Nephron (organoid): ENCODE measurements around the gene CENPI.
"Not testable (repeated sequence)": the region's sequence is repeated elsewhere in the genome, so short reads cannot be mapped to it uniquely, and the experiment has no call there.

Experiments used
- H3K27ac Mint-ChIP-seq, 3 experiments: 2 replicates each; pipeline ENCODE4 v1.8.0; 2020; ENCODE audit warnings: mixed read lengths in 3 of 3, mild to moderate bottlenecking in 2 of 3, moderate library complexity in 1 of 3
- H3K27me3 Mint-ChIP-seq: 2 replicates; pipeline ENCODE4 v1.8.0; 2021; ENCODE audit warnings: low read depth, mild to moderate bottlenecking, moderate library complexity, mixed read lengths
- H3K36me3 Mint-ChIP-seq: 2 replicates; pipeline ENCODE4 v1.8.0; 2020; ENCODE audit warnings: low read depth, mixed read lengths
- H3K4me1 Mint-ChIP-seq: 2 replicates; pipeline ENCODE4 v1.8.0; 2020; ENCODE audit warnings: mixed read lengths
- H3K4me3 Mint-ChIP-seq, 3 experiments: 2 replicates each; pipeline ENCODE4 v1.8.0; 2020; ENCODE audit warnings: mild to moderate bottlenecking in 3 of 3, mixed read lengths in 3 of 3, moderate library complexity in 2 of 3
- H3K9me3 Mint-ChIP-seq: 2 replicates; pipeline ENCODE4 v1.8.0; 2020; ENCODE audit warnings: mixed read lengths
- TF ChIP-seq, protein P1 (sequence below), 3 experiments: fragments of 200-600 bp; sonication (generic); IDR thresholded peaks; one replicate each; pipeline ENCODE4 v1.5.0; 2021; ENCODE audit warnings: antibody characterized with exemption in 3 of 3; ENCODE audit not compliant: unreplicated experiment in 3 of 3

Gene CENPI, protein sequence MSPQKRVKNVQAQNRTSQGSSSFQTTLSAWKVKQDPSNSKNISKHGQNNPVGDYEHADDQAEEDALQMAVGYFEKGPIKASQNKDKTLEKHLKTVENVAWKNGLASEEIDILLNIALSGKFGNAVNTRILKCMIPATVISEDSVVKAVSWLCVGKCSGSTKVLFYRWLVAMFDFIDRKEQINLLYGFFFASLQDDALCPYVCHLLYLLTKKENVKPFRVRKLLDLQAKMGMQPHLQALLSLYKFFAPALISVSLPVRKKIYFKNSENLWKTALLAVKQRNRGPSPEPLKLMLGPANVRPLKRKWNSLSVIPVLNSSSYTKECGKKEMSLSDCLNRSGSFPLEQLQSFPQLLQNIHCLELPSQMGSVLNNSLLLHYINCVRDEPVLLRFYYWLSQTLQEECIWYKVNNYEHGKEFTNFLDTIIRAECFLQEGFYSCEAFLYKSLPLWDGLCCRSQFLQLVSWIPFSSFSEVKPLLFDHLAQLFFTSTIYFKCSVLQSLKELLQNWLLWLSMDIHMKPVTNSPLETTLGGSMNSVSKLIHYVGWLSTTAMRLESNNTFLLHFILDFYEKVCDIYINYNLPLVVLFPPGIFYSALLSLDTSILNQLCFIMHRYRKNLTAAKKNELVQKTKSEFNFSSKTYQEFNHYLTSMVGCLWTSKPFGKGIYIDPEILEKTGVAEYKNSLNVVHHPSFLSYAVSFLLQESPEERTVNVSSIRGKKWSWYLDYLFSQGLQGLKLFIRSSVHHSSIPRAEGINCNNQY

DNA sequence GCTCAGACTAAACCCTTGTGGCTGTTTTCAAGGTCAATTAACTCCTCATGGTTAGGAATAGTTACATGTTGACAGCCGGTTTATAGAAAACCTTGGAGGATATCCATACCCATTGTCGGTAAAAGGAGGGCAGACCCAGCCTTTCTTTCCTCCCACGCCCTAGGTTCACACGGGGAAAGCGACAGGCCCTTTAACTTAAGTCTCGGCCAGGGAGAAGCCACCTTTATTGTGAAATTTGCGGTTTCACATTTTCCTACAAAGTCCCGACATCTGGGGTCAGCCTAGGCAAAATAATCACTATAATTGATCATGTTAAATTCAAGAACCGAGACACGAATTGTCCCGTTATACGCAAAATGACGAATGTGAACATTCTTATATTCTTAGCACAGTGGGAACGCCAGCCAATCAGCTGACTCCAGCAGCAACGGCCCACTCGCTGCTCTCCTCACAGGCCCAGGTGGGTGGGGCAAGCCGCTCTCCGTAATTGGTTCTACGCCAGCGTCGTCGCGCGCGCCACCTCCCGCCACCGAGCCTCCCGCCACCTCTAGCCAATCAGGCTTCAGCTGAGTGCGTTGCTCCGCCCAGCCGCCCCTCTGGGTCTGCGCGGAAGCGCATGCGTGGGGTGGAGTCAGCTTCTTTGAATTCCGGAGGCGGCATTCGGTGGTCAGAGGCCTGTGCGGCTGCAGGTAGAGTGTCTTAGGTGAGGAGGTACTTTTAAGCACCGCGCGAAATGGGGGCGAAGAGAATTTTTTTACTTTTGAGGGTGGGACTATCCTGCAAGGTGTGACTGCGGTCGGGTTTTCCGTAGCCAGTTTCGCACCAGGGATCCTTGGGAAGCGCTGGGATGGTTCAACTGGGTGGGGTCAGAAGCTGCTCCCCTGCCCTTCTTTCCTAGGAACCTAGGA is at the start of gene CENPI:
CENPI (plus strand) TSS at position 659 of the 908 bp plus-strand sequence. CDS start 2,867 bp downstream, outside the sequence.
- peak within 1 kb of the TSS; percentile 84 to 97 (median 95) for H3K27ac Mint-ChIP-seq
- TF ChIP-seq, protein P1, sequence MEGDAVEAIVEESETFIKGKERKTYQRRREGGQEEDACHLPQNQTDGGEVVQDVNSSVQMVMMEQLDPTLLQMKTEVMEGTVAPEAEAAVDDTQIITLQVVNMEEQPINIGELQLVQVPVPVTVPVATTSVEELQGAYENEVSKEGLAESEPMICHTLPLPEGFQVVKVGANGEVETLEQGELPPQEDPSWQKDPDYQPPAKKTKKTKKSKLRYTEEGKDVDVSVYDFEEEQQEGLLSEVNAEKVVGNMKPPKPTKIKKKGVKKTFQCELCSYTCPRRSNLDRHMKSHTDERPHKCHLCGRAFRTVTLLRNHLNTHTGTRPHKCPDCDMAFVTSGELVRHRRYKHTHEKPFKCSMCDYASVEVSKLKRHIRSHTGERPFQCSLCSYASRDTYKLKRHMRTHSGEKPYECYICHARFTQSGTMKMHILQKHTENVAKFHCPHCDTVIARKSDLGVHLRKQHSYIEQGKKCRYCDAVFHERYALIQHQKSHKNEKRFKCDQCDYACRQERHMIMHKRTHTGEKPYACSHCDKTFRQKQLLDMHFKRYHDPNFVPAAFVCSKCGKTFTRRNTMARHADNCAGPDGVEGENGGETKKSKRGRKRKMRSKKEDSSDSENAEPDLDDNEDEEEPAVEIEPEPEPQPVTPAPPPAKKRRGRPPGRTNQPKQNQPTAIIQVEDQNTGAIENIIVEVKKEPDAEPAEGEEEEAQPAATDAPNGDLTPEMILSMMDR (IDR thresholded peaks at IDR 0.05; ENCODE audit: unreplicated experiment in 3 of 3) = no peak
- peaks cover 6% of the 10 kb centered on the region for H3K9me3 Mint-ChIP-seq
- H3K36me3 Mint-ChIP-seq = peaks cover 9% of the 10 kb centered on the region
- peak within 1 kb of the TSS; percentile 96 to 97 (median 97) for H3K4me3 Mint-ChIP-seq
- no peaks in the 10 kb centered on the region for H3K27me3 Mint-ChIP-seq
- H3K4me1 Mint-ChIP-seq = peaks cover 5% of the 10 kb centered on the region

DNA sequence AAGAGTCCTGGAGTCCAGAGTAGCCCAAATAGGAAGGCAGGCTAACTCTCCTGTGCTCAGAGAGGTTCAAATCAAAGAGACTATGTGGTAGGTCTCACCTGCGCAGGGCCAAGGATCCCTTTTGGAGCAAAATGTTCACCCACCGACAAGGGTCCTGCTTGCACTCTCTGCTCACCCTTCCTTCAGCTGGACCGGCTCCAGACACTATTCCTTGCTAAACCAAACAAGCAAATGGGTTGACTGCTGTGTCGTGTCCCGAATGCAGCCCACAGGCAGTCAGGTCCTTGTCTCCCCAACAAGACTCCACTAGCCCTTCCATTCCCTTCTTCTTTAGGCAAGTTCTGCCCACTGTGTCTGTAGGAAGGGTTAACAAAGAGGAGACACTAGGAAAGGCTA is 46.9 kb upstream of the CENPI start:
- Mint-ChIP-seq H3K36me3 (peaks cover 4% of the 10 kb centered on the region), H3K27me3 (no peaks in the 10 kb centered on the region), H3K4me1 (no peaks in the 10 kb centered on the region), H3K27ac (peak overlapping the region; percentile 82 to 89 (median 83)), H3K4me3 (peak overlapping the region; percentile 83 to 92 (median 91)), H3K9me3 (peaks cover 2% of the 10 kb centered on the region)
- TF ChIP-seq, protein P1 (IDR thresholded peaks at IDR 0.05; ENCODE audit: unreplicated experiment in 3 of 3) = no peak

DNA sequence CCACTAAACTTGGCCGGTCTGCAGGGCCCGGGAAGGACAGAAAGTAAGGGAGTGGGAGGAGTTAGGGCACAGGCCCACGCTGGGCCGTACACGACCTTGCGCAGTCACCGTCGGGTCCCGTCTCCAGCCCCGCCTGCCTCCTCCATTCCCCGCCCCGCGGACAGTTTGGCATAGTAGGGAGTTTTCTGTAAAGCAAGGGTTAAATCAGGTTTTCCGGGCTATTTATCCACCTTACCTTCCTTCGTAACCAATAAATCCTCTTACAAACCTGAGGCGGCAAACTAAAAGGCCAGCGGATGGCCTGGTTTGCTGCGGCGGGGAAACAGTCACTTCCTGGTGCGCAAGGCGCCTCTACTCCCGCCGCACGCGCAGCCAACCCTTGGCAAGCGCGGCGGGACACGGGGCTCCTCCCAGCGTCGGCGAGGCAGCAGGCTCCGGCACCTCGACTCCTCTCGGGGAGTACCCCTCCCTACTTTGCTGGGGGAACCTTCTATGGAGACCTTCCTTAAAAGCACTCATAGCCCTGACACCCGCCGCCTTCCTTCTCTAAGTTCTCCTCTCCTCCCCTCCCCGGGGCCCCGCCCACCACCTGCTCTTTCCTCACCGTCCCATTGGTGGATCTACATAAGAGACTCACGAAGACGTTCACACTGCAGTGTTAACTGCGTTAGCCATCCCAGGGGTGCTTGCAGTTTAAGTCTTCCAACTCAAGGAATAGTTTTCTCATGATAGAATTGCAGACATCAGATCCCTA is 46.3 kb upstream of the CENPI start, which contains the start of gene TRMT2B:
TRMT2B (minus strand) TSS at position 563 of the 754 bp plus-strand sequence. CDS start 9,822 bp downstream, outside the sequence.
- H3K27me3 Mint-ChIP-seq = no peaks in the 10 kb centered on the region
- no peaks in the 10 kb centered on the region for H3K4me1 Mint-ChIP-seq
- peaks cover 4% of the 10 kb centered on the region for H3K9me3 Mint-ChIP-seq
- peak within 1 kb of the TSS; percentile 82 to 89 (median 83) for H3K27ac Mint-ChIP-seq
- TF ChIP-seq, protein P1 (IDR thresholded peaks at IDR 0.05; ENCODE audit: unreplicated experiment in 3 of 3) = no peak
- peak within 1 kb of the TSS; percentile 83 to 92 (median 91) for H3K4me3 Mint-ChIP-seq
- H3K36me3 Mint-ChIP-seq = peaks cover 4% of the 10 kb centered on the region

GRCh38 chrX:101056551-101056950 is 41.5 kb upstream of the CENPI start:
- H3K27me3 Mint-ChIP-seq, H3K4me3 Mint-ChIP-seq, H3K27ac Mint-ChIP-seq, H3K36me3 Mint-ChIP-seq, H3K4me1 Mint-ChIP-seq, H3K9me3 Mint-ChIP-seq: not testable (repeated sequence)

- TF ChIP-seq, protein P1 (IDR thresholded peaks at IDR 0.05; ENCODE audit: unreplicated experiment in 3 of 3) = no peak
- no peak overlapping the region for H3K4me3 Mint-ChIP-seq
- no peak overlapping the region for H3K27ac Mint-ChIP-seq
- H3K27me3 Mint-ChIP-seq = no peaks in the 10 kb centered on the region
- no peaks in the 10 kb centered on the region for H3K36me3 Mint-ChIP-seq
- no peaks in the 10 kb centered on the region for H3K4me1 Mint-ChIP-seq
- H3K9me3 Mint-ChIP-seq = peaks cover 7% of the 10 kb centered on the region
Observed at GRCh38 chrX:101057093-101057714, 40.8 kb upstream of the CENPI start.
